GM19438 (cell line): ENCODE data around the gene RAB3C.
"Not testable (repeated sequence)": the region's sequence is repeated elsewhere in the genome, so short reads cannot be mapped to it uniquely, and the experiment has no call there.

Experiments
- ATAC-seq: cut with Tn5 transposase; IDR thresholded peaks from one replicate; pipeline ENCODE4 v1.9.1; 2021; ENCODE audit warnings: low read depth; ENCODE audit not compliant: unreplicated experiment

Gene RAB3C

GRCh38 chr5:58672521-58672920 lies 89.6 kb downstream of the RAB3C start:
- no peak for ATAC-seq

- no peak for ATAC-seq
These were observed 91.2 kb downstream of the RAB3C start for GRCh38 chr5:58674070-58674469.

GRCh38 chr5:58674711-58675110 lies 91.8 kb downstream of the RAB3C start:
- no peak for ATAC-seq

- ATAC-seq: no peak
These were observed 92.5 kb downstream of the RAB3C start for GRCh38 chr5:58675341-58675740.

GRCh38 chr5:58677650-58678049 lies 94.8 kb downstream of the RAB3C start:
- ATAC-seq: no peak

- no peak for ATAC-seq
These were observed 97.6 kb downstream of the RAB3C start for GRCh38 chr5:58680503-58680902.

- ATAC-seq: no peak
These were observed 99.1 kb downstream of the RAB3C start for GRCh38 chr5:58681943-58682342.

- no peak for ATAC-seq
These were observed 100.7 kb downstream of the RAB3C start for GRCh38 chr5:58683567-58683966.

- no peak for ATAC-seq
These were observed 104.2 kb downstream of the RAB3C start for GRCh38 chr5:58687079-58687478.

- no peak for ATAC-seq
These were observed 104.7 kb downstream of the RAB3C start for GRCh38 chr5:58687595-58687994.

- ATAC-seq: not testable (repeated sequence)
These were observed 116.3 kb downstream of the RAB3C start for GRCh38 chr5:58699088-58699761.

GRCh38 chr5:58699762-58700118 lies 116.9 kb downstream of the RAB3C start:
- no peak for ATAC-seq

GRCh38 chr5:58703925-58704555 lies 121.2 kb downstream of the RAB3C start:
- no peak for ATAC-seq

- no peak for ATAC-seq
These were observed 123.9 kb downstream of the RAB3C start for GRCh38 chr5:58706736-58707135.

GRCh38 chr5:58708456-58708855 lies 125.6 kb downstream of the RAB3C start:
- ATAC-seq: no peak

- ATAC-seq: not testable (repeated sequence)
These were observed 127.5 kb downstream of the RAB3C start for GRCh38 chr5:58710425-58710824.

- no peak for ATAC-seq
These were observed 128.0 kb downstream of the RAB3C start for GRCh38 chr5:58710871-58711270.

- no peak for ATAC-seq
These were observed 129.1 kb downstream of the RAB3C start for GRCh38 chr5:58711965-58712364.

- no peak for ATAC-seq
These were observed 131.2 kb downstream of the RAB3C start for GRCh38 chr5:58714046-58714445.

- ATAC-seq: no peak
These were observed 133.3 kb downstream of the RAB3C start for GRCh38 chr5:58715997-58716656.

GRCh38 chr5:58716713-58717112 lies 133.8 kb downstream of the RAB3C start:
- ATAC-seq: no peak
